ENCODE measurements around the gene NUP93.

GRCh38 chr16:56700195-56700594, 29.7 kb upstream of the NUP93 start:
- TF ChIP-seq EZH2 (IDR thresholded peaks at IDR 0.05) (no peak), POLR2AphosphoS5 (IDR thresholded peaks at IDR 0.05; ENCODE audit: borderline replicate concordance, low read depth, low read length) (no peak)
